ENCODE results near the gene PARVB.
A peak's percentile ranks its signal among the peaks of the same experiment; 100 is the strongest.

The PARVB gene

DNA sequence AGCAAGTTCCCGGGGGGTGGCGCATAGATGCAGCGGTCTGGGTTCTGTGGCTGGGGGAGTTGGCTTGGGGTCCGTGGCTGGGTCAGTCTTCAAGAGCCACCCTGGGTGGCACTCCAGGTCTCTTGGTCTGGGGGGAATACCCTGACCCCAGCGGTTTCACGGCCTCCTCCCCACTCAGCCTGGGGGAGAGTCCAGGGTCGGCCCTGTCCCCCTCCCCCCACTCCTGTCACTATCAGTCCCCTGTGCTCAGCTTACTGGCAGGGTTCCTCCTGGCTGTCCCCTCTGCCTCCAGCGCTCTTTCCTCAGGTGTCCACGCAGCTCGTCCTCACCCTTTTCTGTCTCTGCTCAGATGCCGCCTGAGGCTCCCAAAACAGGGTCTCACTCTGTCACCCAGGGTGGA lies 88.1 kb downstream of the PARVB start:
- DNase-seq: no peak

DNA sequence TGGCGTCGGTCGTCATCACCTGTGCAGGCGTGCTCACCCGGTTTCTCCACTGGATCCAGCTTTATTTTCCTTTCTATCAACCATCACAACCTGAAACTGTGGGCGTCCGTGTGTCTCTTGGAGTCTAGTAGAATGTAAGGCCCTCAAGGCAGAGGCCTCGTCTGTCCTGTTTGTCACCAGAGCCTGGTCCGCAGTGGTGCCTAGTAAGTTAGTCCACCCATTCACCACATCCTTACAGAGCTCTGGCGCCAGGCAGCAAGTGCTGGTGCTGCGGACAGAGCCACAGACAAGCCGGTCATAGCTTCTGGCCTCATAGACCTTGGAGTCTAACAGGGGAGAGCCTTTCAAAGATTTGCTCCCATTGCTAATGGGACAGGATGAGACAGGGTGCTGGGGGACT lies 92.2 kb downstream of the PARVB start:
- no peak for DNase-seq

DNA sequence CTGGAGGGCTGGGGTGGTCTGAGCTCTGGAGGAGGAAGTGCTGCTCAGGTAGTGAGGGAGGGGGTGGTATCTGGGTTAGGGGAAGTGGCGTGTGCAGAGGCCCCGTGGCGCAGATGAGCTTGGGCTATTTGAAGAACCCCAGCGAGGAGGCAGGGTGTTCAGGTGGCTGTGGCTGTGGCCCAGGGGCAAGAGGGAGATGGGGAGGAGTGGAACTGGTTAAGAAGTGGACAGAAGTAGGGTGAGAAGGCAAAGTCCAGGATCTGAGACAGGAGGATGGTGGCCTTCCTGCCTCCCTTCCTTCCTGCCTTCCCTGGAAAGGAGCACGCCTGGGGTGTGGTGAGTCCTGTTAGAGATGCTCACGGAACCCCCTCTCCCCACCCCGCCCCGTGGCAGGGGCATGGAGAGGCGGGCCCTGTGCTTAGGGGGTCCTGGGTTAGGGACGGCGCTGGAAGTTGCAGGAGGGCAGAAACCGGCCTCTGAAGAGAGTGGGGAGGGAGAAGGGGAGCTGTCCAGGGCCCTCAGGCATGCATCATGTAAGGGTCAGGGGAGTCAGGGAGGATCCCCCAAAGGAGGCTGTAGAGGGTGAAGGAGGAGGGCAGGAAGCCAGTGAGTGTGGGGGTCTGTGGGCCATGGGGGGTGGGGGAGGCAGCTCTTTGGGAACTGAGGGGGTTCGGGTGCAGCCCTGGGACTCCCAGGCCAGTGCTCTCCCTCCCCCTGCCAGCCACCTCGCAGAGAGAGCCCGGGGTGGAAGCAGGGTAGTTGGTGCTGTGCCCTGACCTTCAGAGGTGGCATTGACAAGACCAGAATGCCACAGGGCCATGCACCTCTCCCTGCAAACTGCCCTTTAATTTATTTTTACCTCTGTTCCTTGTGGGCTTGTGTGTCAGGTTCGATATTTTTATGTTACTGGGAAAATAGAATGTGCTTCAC lies 92.9 kb downstream of the PARVB start:
- no peak for DNase-seq

DNA sequence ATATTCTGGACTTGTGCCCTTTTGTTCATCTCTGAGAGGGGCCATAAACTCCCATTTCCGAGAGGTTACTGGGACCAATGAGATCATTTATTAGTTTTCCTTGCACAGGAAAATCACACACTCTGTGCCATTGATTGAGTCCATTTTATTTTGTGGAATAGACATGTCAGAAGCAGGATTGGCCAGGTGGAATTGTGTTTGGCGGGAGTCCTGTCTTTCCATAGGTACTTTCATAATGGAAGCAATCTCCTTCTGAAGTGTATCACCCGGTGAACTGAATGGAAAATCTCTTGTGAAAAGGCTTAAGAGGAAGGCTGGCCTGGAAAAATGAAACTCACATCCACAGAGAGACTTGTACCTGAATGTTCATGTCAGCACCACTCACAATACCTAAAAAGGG lies 93.6 kb downstream of the PARVB start:
- no peak for DNase-seq

DNA sequence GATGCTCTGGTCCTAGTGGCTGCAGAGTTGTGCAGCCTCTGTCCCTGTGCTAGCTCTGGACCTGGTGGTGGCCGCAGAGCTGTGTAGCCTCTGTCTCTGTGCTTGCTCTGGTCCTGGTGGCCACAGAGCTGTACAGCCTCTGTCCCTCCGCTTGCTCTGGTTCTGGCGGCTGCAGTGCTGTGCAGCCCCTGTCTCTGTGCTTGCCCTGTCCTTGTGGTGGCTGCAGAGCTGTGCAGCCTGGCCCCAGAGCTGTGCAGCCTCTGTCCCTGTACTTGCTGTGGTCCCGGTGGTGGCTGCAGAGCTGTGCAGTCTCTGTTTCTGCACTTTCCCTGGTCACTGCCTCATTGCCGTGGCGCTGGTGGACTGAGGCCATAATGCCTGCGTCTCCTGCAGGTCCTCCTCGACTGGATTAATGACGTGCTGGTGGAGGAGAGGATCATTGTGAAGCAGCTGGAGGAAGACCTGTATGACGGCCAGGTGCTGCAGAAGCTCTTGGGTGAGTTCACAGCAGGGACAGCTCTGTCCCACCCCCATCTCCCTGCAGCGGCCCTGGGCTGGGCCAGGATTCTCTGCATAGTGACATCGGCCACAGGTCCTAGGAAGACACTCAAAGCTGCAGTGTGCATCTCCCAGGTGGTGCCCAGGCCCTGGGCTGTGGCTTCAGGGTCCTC lies 94.7 kb downstream of the PARVB start:
- DNase-seq: no peak

DNA sequence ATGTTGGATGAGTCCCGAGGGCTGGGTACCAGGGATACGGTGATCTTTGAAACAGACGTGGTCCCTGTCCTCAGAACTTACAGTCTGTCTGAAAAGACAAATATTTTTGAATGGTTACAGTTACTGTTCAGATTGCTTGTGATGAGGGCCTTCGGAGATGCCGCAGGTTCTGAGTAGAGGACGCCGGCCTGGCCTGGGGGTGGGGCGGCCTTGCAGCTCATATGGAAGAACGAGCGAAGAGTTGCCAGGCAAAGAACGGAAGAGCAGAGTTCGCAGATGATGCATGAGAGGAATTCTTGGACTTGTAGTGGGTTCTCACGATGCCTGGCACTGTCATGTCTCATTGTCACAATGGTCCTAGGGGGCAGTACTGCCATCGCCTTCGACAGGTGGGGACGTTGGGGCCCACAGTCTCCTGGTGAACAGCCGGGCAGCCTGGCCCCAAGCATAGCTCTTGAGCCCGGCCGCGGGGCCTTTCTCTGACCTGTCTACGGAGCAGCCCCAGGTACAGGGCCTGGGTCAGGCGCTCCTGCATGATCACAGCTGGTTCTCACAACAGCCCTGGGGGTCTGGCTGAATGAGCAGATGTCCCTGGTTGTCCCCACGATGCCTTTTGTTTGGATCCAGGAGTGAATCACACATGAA lies 95.7 kb downstream of the PARVB start:
- DNase-seq: no peak

DNA sequence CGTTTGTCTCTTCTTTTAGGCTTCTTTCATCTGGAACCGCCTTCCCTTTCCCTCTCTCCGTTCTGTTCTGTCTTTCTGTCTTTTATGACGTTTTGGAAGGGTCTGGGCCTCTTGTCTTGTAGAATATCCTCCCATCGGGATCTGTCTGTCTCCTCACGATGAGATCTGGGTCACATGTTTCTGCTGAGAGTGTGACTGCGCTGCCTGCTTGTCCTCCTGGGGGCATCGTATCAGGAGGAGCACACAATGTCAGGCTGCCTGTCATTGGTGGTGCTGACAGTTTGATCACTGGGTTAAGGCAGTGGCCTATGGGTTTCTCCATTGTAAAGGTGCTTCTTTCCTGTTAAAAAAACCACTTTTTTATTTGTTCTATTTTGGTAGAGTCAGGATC lies 96.2 kb downstream of the PARVB start:
- no peak for DNase-seq

DNA sequence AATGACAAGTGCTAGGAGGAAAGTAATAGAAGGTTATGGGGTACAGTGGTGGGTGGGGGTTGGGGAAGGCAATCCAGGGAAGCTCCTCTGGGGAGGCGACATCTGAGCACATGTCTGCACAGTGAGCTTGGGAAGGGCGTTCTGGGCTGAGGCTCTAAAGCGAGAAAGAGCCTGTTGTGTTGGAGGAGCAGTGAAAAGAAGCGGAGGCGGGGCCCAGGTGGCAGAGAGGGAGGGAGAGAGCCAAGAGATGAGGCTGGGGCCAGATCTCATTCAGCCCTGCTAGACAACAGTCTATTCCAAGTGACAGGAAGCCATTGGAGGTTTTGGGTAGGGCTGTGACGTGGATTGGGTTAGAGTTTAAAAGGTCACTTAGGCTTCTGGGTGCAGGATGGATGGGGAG lies 101.3 kb downstream of the PARVB start:
- no peak for DNase-seq

DNA sequence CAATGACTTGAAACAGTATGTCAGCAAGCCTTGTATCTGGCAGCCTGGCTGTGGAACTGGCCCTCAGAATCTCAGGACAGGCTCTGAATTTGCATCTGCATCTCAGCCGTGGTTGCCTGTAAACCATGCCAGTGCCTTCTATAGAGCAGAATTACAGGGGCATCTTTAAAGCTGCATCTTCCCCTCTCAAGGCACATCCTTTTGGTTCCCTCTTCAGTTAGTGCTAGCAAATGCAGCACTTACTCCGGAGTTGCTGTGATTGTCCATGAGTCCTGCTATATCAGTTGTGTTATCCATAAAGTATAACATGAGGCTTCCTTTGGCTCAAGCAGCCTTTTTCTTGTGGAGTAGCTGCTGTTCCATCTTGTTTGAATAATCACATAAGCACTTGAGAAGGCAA lies 102.7 kb downstream of the PARVB start:
- DNase-seq: no peak

DNA sequence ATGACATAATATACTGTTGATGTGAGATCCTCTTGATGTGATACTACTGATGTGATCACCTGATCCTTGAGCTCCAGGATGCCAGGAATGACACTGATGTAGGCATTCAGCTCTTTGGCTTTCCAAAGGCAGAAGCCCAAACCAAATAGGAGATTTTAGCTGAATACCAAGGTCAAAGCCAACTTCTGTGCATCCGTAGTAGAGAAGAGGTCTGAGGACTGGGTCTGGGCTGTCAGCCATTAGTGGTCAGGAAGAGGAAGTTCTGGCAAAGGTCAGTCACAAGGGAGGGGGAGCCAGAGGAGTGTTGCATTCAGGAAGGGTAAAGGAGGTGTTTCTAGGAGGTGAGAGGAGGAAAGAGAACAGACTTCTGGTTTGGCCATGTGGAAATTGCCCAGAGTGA lies 103.3 kb downstream of the PARVB start:
- DNase-seq: no peak

DNA sequence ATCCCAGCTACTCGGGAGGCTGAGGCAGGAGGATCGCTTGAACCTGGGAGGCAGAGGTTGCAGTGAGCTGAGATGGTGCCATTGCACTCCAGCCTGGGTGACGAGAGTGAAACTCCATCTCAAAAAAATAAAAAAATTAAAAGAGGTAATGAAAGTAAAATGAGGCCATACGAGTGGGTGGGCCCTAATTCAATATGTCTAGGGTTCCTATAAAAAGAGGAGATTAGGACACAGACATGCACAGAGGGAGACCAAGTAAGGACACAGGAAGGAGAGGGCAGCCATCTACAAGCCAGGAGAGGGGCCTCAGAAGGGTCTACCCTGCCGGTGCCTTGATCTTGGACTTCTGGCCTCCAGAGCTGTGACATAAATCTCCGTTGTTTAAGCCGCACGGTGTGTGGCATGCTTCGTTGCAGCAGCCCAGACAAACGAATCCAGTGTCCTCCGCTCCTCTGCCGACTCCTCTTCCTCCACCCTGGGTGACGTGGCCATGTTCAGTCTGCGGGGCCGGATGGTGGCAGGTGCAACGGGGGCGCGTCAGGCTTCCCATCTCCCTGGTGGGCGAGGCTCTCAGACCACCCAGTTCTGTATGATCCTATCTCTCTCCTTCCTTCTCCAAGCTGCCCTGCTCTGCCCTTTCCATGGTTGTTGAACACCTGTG lies 105.0 kb downstream of the PARVB start:
- peak in 1 of 2 experiments; percentile 60 for DNase-seq

DNA sequence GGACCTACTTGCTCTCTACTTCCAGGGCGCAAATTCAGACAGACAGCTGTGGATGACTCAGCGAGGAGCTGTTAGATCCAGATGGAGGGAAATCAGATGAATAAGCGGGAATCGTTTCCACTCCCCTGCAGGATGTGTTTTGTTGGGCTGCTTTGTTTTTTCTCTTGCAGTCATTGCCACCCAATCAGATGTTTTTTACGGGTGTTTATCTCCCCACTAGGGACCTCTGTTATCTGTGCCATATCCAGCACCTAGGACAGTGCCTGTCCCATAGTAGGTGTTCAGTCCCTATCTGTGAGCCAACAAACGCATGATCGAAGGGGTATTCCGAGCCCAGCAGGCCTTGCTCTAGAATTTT lies 105.5 kb downstream of the PARVB start:
- peak; percentile 54 to 68 for DNase-seq

DNA sequence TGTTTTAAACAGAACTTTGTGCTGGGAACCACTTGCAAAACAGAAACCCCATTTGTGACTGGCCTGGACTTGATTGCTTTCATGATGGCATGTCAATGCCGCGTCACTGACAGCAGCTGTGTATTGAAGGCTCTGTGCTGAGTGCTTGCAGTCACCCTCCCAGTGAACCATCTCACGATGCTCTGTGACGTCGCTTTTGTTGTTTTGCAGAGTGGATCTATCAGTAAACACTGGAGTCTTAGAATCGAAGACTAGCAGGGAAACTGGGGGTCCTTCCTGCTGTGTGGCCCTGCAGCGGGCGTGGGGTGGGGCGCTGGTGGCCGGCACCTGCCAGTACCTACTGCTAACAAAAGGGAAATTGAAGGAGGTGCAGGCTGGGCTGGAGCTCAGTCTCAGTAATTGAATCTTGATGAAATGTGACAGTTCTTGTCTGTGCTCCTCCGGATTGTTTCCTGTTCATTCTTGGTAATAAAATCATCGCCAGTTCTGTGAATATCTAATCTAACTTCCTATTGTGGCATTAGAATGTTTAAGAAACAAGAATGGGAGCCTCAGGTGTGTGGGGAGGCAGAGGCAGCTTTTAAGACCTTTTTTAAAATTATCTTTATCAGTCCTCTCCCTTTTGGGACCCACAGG lies 106.1 kb downstream of the PARVB start:
- peak; percentile 76 to 83 for DNase-seq

DNA sequence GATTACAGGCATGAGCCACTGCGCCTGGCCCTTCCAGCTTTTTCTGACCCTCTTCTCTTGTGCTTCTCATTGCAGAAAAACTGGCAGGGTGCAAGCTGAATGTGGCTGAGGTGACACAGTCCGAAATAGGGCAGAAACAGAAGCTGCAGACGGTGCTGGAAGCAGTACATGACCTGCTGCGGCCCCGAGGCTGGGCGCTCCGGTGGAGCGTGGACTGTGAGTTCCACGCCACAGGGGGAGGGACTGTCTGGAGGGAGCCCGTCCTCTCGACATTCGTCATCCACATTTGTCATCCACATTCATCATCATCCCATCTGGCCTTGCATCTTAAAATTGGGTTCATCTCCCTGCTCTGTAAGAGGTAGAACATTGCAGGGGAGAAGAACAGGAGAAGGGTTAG lies 107.3 kb downstream of the PARVB start:
- no peak for DNase-seq

DNA sequence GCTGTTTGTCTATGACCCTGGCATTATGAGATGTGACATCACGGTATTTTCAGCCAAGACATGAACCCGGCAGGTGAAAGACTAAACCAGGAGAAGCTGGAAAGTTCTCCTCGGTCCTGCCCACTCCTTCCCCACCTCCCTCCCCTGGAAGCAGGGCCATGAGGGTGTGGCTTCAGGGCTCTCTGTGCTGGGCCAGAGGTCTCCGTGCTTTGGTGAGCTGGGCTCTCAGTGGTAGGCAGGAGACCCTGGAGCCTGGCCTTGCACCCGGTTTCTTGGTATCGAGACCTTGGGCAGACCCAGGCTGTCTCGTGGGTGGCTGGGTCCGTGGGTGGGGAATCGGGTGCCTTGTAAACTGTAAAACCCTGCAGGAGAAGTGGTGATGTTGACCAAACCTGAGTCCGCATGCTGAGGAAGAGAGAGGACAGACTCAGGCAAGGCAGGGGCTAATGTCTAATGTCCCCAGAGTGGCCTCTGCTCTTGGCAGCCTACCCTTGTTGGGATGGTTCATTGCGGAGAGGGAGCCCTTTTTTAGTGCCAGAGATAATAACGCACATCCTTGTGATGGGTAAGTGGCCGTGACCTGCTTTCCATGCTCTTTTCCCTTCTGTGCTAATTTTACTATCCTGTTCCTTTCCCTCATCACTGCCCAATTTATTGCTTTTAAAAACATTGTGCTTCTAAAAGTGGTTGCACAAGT lies 108.0 kb downstream of the PARVB start:
- DNase-seq: no peak

DNA sequence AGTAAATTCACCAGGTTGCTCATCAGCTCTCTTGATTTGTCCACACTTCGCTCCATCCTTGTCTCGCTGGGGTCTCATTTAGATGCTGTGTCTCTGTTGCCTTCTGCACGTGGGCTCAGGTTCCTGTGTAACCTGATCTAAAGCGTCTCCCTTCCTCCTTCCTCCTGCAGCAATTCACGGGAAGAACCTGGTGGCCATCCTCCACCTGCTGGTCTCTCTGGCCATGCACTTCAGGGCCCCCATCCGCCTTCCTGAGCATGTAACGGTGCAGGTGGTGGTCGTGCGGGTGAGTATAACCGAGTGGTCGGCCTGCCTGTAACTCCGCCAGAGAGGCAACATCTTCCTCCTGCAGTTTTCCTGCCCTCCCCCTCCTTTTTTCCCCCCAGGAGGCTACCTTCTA lies 108.6 kb downstream of the PARVB start:
- DNase-seq: no peak

DNA sequence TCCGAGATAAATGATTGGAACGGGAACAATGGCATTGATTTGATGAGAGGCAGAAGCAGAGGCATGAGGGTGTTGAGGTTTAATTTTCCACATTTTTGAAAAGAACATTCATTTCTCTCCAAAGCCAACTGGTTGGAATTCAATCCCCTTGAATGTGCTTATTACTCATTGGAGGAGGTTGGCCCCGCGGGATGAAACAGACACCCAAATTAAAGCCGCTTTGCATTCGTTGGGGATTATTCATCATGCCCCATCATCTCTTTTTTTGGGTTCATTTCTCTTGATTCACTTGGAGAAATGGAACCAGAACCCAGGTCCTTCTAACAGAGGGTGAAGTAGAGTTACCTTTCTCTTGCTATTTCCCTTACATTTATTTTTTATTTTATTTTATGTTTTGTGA lies 109.1 kb downstream of the PARVB start:
- no peak for DNase-seq

DNA sequence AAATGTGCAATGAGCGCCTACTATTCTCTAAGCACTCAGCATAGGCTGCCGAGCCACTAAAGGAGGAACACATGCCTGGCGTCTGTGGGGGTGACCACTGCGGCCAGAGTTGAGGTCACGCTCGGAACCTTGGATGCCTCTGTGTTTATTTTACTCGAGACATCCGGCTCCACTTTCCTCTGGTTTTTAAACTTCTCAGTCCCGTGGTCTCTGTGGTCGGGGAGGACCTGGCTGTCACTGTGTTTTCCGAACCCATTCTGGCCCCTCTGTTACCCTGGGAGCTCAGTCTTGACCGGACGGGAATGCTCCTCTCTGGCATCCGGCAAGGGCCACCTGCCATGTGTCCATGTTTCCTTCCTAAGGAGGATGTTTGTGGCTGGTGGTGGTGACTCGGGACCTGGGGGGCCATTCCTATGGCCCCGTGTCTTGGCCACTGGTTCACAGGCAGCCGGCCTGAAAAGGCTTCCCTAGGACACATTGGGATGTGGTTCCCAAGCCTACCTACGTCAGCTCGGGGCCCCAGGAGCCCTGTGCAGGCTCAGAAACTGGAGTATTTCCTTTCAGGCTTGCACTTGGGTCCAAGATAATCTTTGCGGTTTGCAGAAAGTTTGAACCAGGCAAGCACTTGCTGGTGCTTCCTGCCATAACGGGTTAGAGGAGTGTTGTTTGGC lies 109.9 kb downstream of the PARVB start:
- no peak for DNase-seq

DNA sequence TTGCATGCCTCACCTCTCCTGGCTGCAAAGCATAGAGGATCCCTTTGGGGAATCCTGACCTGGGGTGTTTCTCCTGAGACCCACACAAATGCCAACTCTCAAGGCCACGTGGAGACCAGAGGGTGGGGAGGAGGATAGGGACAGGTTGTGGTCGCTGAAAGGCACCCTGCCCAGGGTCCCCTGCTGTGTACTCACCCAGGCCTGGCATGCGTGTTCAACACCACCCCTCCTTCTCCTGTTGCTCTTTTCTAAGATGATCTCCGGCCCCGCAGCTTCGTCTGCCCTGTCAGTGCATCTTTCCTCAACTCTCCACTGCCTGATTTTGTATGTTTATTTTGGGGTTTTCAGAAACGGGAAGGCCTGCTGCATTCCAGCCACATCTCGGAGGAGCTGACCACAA lies 112.0 kb downstream of the PARVB start:
- DNase-seq: no peak

DNA sequence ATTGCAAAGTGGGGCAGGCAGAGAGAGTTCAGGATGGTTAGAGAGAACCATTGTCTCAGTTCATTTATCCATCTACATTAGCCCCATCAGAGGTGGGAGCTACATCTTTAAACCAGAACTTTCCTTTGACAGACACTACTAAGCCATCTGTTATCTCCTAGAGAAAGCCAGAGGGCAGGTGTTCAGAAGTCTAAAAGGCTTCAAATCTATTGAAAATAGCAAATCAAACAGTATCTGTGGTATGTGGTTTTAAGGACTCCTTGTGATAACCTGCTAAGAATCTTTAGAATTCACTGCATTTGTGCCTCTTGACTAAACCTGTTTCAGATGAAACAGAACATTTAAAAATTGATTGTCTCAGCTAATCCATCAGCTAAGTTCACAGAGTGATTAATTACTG lies 112.7 kb downstream of the PARVB start:
- no peak for DNase-seq

DNA sequence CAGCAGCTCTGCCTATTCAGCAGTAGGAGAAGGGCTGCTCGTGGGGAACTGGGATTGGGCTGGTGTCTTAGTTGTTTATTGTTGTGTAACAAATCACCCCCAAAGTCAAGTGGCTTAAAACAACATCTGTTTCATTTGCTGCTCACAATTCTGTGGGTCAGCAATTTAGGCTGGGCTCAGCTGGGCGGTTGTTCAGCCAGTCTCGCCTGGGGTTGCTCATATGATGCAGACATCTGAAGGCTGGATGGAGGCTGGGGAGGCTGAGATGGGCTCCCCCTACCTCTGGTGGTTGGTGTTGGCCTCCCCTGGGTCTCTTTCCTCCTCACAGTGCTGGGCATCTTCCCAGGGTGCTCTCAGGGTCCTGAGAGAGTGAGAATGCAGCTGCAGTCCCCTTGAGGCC lies 113.3 kb downstream of the PARVB start:
- no peak for DNase-seq

DNA sequence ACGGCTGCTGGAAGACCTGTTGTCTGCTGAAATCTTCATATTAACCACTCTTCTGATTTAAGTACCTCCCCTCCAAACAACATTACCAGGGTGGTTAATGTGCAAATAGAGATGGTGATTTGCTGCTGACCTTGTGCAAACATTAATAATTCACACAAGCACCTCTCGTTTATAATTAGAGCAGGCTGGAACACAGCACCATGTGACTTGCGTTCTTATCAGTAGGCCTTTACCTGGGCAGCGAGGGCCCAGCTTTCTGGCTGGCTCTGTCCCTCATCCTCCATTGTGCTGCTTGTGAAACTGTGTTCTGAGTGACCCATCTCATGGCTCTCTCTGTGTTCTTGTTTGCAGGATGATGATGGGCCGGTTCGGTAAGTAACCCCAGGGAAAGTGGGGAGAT lies 115.7 kb downstream of the PARVB start:
- DNase-seq: no peak

Data from SHP77 (cell line).